ENCODE results near the gene TDRD10. TPM values are rescaled to one million over a fixed set of nuclear protein-coding genes. Genes with fewer than 3 reads are reported as not detected.

Gene TDRD10
- total RNA-seq, 1 donor: not detected

- H3K4me3 ChIP-seq (ENCODE audit: low read depth, low read length): no peak overlapping the region
- DNase-seq (ENCODE audit: low read depth): no peak
- TF ChIP-seq CTCF (IDR thresholded peaks at IDR 0.05; ENCODE audit: insufficient read depth, low read depth, low read length): no peak
Observed at GRCh38 chr1:154468535-154469250, 33.3 kb upstream of the TDRD10 start.

DNA sequence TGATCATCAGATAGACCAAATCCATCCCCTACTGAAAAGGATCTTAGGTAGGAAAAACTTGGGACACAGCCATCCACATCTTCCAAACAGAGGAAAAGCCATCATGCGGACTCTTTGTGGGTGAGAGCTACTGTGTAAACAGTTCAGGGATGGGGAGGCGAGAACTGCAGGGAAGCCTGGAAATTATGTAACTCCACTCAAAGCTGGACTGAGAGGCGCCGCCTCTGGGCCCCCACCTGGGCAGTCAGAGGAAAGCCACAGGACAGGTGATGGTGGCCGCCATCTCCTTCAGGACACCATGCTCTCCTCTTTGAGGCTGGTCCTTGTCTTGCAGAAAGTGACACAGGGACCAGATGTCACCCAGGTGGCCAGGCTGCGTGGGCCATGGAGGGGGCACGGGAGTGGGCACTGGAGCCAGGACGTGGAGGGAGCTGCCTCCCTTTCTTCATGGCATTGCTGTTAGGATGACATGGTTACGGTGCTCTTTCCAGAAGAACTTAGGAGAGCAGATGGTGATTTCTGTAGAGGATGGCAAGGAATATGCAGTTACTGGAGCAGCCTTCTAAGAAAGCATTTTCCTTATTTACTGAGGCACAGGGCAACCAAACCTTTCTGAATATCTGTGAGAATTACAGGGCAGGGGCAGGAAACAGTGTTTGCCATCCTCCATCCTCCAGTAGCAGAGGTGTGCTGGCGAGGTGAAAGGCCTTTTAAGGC is 32.0 kb upstream of the TDRD10 start:
- H3K4me3 ChIP-seq (ENCODE audit: low read depth, low read length): no peak overlapping the region
- TF ChIP-seq CTCF (IDR thresholded peaks at IDR 0.05; ENCODE audit: insufficient read depth, low read depth, low read length): no peak
- no peak for DNase-seq (ENCODE audit: low read depth)

DNA sequence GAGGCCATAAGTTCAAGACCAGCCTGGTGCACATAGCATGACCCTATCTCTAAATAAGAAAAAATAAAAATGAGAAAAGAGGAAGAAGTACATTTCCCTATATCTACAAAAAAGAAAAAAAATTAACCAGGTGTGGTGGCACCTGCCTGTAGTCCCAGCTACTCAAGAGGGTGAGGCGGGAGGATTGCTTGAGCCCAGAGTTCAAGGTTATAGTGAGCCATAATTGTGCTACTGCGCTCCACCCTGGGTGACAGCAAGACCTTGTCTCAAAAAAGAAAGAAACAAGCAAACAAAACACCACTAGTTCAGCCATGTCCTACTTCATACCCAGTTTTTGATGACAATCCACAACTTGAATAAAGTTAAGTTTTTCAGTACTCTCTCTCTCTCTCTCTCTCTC is 30.7 kb upstream of the TDRD10 start:
- H3K4me3 ChIP-seq (ENCODE audit: low read depth, low read length): no peak overlapping the region
- TF ChIP-seq CTCF (IDR thresholded peaks at IDR 0.05; ENCODE audit: insufficient read depth, low read depth, low read length): no peak
- no peak for DNase-seq (ENCODE audit: low read depth)

DNA sequence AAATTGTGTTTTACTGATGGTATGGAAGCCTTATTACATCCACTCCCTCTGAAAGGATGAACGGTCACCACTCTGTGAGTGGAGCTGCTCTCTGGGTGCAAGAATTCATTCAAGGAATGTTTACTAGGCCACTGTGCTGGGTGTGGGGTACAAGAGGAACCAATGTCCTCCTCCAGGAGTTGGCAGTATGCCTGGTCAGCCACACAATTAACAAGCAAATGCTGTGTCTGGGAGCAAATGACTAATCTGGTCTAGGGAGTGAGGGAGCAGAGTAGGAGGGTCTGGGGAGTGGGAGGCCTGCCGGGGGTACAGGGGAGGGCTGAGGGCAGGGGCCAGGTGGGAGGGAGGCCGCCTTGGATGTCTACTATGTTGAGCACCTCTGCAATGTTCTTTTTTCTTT is 27.2 kb upstream of the TDRD10 start:
- no peak overlapping the region for H3K4me3 ChIP-seq (ENCODE audit: low read depth, low read length)
- no peak for TF ChIP-seq CTCF (IDR thresholded peaks at IDR 0.05; ENCODE audit: insufficient read depth, low read depth, low read length)
- DNase-seq (ENCODE audit: low read depth): peak; percentile 81

- no peak for TF ChIP-seq CTCF (IDR thresholded peaks at IDR 0.05; ENCODE audit: insufficient read depth, low read depth, low read length)
- H3K4me3 ChIP-seq (ENCODE audit: low read depth, low read length): no peak overlapping the region
- DNase-seq (ENCODE audit: low read depth): no peak
Observed at GRCh38 chr1:154476791-154477190, 25.2 kb upstream of the TDRD10 start.

DNA sequence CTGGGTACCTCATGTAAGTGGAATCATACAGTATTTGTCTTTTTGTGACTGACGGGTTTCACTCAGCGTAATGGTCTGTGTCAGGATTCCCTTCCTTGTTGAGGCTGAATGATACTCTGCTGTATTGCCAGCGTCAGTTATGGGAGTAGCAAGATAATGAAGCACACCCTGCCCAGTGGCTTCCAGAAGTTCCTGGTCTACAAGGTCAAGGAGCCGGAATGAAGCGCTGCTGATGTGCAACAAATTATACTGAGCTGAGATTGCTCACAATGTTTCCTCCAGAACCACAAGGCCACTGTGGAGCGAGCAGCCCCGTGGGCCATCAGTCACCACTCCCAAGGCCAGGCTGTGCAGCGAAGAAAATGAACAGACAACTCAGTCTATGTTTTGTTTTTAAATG is 24.0 kb upstream of the TDRD10 start:
- no peak for TF ChIP-seq CTCF (IDR thresholded peaks at IDR 0.05; ENCODE audit: insufficient read depth, low read depth, low read length)
- no peak overlapping the region for H3K4me3 ChIP-seq (ENCODE audit: low read depth, low read length)
- no peak for DNase-seq (ENCODE audit: low read depth)
